Measurements from ENCODE around the gene RBMS2. TPM values are rescaled to one million over a fixed set of nuclear protein-coding genes. Genes with fewer than 3 reads are reported as not detected.

The RBMS2 gene
- total RNA-seq, 1 donor from 2014 or later: 111 TPM

- TF ChIP-seq, protein P1, sequence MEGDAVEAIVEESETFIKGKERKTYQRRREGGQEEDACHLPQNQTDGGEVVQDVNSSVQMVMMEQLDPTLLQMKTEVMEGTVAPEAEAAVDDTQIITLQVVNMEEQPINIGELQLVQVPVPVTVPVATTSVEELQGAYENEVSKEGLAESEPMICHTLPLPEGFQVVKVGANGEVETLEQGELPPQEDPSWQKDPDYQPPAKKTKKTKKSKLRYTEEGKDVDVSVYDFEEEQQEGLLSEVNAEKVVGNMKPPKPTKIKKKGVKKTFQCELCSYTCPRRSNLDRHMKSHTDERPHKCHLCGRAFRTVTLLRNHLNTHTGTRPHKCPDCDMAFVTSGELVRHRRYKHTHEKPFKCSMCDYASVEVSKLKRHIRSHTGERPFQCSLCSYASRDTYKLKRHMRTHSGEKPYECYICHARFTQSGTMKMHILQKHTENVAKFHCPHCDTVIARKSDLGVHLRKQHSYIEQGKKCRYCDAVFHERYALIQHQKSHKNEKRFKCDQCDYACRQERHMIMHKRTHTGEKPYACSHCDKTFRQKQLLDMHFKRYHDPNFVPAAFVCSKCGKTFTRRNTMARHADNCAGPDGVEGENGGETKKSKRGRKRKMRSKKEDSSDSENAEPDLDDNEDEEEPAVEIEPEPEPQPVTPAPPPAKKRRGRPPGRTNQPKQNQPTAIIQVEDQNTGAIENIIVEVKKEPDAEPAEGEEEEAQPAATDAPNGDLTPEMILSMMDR (IDR thresholded peaks at IDR 0.05; ENCODE audit: insufficient read depth, low read depth, low read length): no peak
- TF ChIP-seq EZH2 (IDR thresholded peaks at IDR 0.05; ENCODE audit: insufficient read depth, low read length): no peak
- no peak for FAIRE-seq
- H3K4me3 Mint-ChIP-seq (ENCODE audit: unreplicated experiment): peak overlapping the region; percentile 95
- Histone ChIP-seq H3K79me2 (ENCODE audit: insufficient read depth, low read length) (peaks cover 71% of the 10 kb centered on the region), H3K4me1 (ENCODE audit: insufficient read depth, low read length) (peaks cover 38% of the 10 kb centered on the region), H3K4me3 (ENCODE audit: insufficient read depth, low read depth, low read length) (peak overlapping the region; percentile 85), H3K9ac (ENCODE audit: low read length) (peak overlapping the region; percentile 87), H3K27me3 (ENCODE audit: insufficient read depth, low read length) (no peaks in the 10 kb centered on the region), H3K36me3 (ENCODE audit: insufficient read depth, low read length) (peaks cover 17% of the 10 kb centered on the region), H3K27ac (ENCODE audit: low read depth, low read length) (no peak overlapping the region), H2AFZ (ENCODE audit: low read depth, low read length) (no peak overlapping the region), H4K20me1 (ENCODE audit: insufficient read depth, low read length) (peaks cover 58% of the 10 kb centered on the region), H3K4me2 (ENCODE audit: low read length) (peak overlapping the region; percentile 89), H3K9me3 (ENCODE audit: insufficient read depth, low read depth, low read length) (no peaks in the 10 kb centered on the region)
- DNase-seq (ENCODE audit: low read depth): no peak
- peaks cover 6% of the 10 kb centered on the region for H3K36me3 Mint-ChIP-seq (ENCODE audit: low read depth, unreplicated experiment)
- no peaks in the 10 kb centered on the region for H3K9me3 Mint-ChIP-seq (ENCODE audit: unreplicated experiment)
- H3K4me1 Mint-ChIP-seq (ENCODE audit: low read depth, unreplicated experiment): peaks cover 33% of the 10 kb centered on the region
- peak overlapping the region; percentile 81 for H3K27ac Mint-ChIP-seq (ENCODE audit: unreplicated experiment)
- no peaks in the 10 kb centered on the region for H3K27me3 Mint-ChIP-seq (ENCODE audit: low read depth, unreplicated experiment)
These were observed 112.0 kb downstream of the RBMS2 start for GRCh38 chr12:56633468-56634241.

DNA sequence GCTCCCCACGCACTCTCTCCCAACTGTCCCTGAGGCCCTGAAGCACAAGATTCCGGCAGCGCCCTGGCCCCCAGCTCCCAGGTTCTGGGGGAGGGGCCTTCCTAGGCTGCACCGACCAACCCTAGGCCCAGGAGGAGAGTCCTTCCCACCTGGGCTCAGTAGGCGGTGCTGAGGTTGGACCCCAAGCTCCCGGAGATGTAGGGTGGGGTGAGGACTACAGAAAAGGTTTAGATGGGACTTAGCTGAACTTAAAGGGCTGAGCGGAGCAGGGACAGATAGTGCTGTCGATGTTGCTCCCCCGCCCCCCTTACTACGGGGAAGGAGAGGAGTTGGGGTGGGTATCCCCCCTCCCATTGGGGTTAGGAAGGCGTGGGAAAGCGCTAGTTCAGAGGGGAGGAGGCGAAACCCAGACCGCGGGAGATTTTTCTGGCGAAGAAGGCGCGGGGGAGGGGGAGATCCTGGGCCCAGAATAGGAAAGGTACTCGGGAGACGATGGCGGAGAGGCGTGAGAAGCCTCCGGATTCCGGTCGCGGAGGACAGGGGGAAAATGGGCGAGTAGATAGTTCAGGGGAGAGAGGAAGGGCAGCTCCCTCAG is 112.7 kb downstream of the RBMS2 start:
- H3K9ac ChIP-seq (ENCODE audit: low read length): peak overlapping the region; percentile 87
- peaks cover 33% of the 10 kb centered on the region for H3K4me1 Mint-ChIP-seq (ENCODE audit: low read depth, unreplicated experiment)

More for the DNA sequence above, 112.7 kb downstream of the RBMS2 start:
- DNase-seq (ENCODE audit: low read depth) (no peak), FAIRE-seq (no peak)
- Histone ChIP-seq H3K36me3 (ENCODE audit: insufficient read depth, low read length) (peaks cover 24% of the 10 kb centered on the region), H3K27me3 (ENCODE audit: insufficient read depth, low read length) (no peaks in the 10 kb centered on the region), H3K27ac (ENCODE audit: low read depth, low read length) (no peak overlapping the region), H3K4me2 (ENCODE audit: low read length) (peak overlapping the region; percentile 89), H3K79me2 (ENCODE audit: insufficient read depth, low read length) (peaks cover 64% of the 10 kb centered on the region), H4K20me1 (ENCODE audit: insufficient read depth, low read length) (peaks cover 56% of the 10 kb centered on the region), H2AFZ (ENCODE audit: low read depth, low read length) (peak overlapping the region; percentile 31), H3K4me1 (ENCODE audit: insufficient read depth, low read length) (peaks cover 36% of the 10 kb centered on the region), H3K9me3 (ENCODE audit: insufficient read depth, low read depth, low read length) (no peaks in the 10 kb centered on the region), H3K4me3 (ENCODE audit: insufficient read depth, low read depth, low read length) (peak overlapping the region; percentile 85)
- H3K27me3 Mint-ChIP-seq (ENCODE audit: low read depth, unreplicated experiment): no peaks in the 10 kb centered on the region
- no peaks in the 10 kb centered on the region for H3K9me3 Mint-ChIP-seq (ENCODE audit: unreplicated experiment)
- H3K4me3 Mint-ChIP-seq (ENCODE audit: unreplicated experiment): peak overlapping the region; percentile 95
- H3K27ac Mint-ChIP-seq (ENCODE audit: unreplicated experiment): peak overlapping the region; percentile 89
- no peak for TF ChIP-seq EZH2 (IDR thresholded peaks at IDR 0.05; ENCODE audit: insufficient read depth, low read length)
- TF ChIP-seq, protein P1 (IDR thresholded peaks at IDR 0.05; ENCODE audit: insufficient read depth, low read depth, low read length): no peak
- peaks cover 10% of the 10 kb centered on the region for H3K36me3 Mint-ChIP-seq (ENCODE audit: low read depth, unreplicated experiment)

All from astrocyte (in vitro differentiated cells and primary cell).